ENCODE results near the gene RPL13.

Gene RPL13

GRCh38 chr16:89560378-89561141 lies at the start of gene RPL13:
Gene RPL13 (plus strand): TSS chr16:89560682. CDS start chr16:89560960, 278 bp downstream.
- peak; percentile 81 to 84 (median 84) for DNase-seq (ENCODE audit: low read depth in 3 of 3, low spot score in 1 of 3)

- no peak for DNase-seq (ENCODE audit: low read depth in 3 of 3, low spot score in 1 of 3)
These were observed 49.1 kb upstream of the RPL13 start for GRCh38 chr16:89511374-89511773.

- DNase-seq (ENCODE audit: low read depth in 3 of 3, low spot score in 1 of 3) = no peak
These were observed 48.0 kb upstream of the RPL13 start for GRCh38 chr16:89512453-89512852.

- DNase-seq (ENCODE audit: low read depth in 3 of 3, low spot score in 1 of 3) = no peak
These were observed 43.4 kb upstream of the RPL13 start for GRCh38 chr16:89517128-89517527.

- DNase-seq (ENCODE audit: low read depth in 3 of 3, low spot score in 1 of 3) = no peak
These were observed 40.6 kb upstream of the RPL13 start for GRCh38 chr16:89519881-89520280.

- DNase-seq (ENCODE audit: low read depth in 3 of 3, low spot score in 1 of 3) = no peak
These were observed 38.2 kb upstream of the RPL13 start for GRCh38 chr16:89522287-89522686.

GRCh38 chr16:89523680-89524344 lies 36.7 kb upstream of the RPL13 start:
- no peak for DNase-seq (ENCODE audit: low read depth in 3 of 3, low spot score in 1 of 3)

GRCh38 chr16:89525146-89525913 lies 35.2 kb upstream of the RPL13 start:
- no peak for DNase-seq (ENCODE audit: low read depth in 3 of 3, low spot score in 1 of 3)

GRCh38 chr16:89529097-89529496 lies 31.4 kb upstream of the RPL13 start:
- no peak for DNase-seq (ENCODE audit: low read depth in 3 of 3, low spot score in 1 of 3)

GRCh38 chr16:89530401-89531381 lies 29.8 kb upstream of the RPL13 start:
- DNase-seq (ENCODE audit: low read depth in 3 of 3, low spot score in 1 of 3) = no peak

GRCh38 chr16:89531821-89532526 lies 28.5 kb upstream of the RPL13 start:
- DNase-seq (ENCODE audit: low read depth in 3 of 3, low spot score in 1 of 3) = no peak

- DNase-seq (ENCODE audit: low read depth in 3 of 3, low spot score in 1 of 3) = peak in 2 of 3 donors; percentile 18 to 19
These were observed 26.2 kb upstream of the RPL13 start for GRCh38 chr16:89534252-89534756.

- DNase-seq (ENCODE audit: low read depth in 3 of 3, low spot score in 1 of 3) = no peak
These were observed 24.1 kb upstream of the RPL13 start for GRCh38 chr16:89536371-89536770.

- DNase-seq (ENCODE audit: low read depth in 3 of 3, low spot score in 1 of 3) = no peak
These were observed 23.5 kb upstream of the RPL13 start for GRCh38 chr16:89536886-89537548.

GRCh38 chr16:89537549-89537925 lies 22.9 kb upstream of the RPL13 start:
- DNase-seq (ENCODE audit: low read depth in 3 of 3, low spot score in 1 of 3) = no peak

- DNase-seq (ENCODE audit: low read depth in 3 of 3, low spot score in 1 of 3) = no peak
These were observed 22.2 kb upstream of the RPL13 start for GRCh38 chr16:89538286-89538685.

GRCh38 chr16:89540557-89540956 lies 19.9 kb upstream of the RPL13 start:
- DNase-seq (ENCODE audit: low read depth in 3 of 3, low spot score in 1 of 3) = no peak

GRCh38 chr16:89541792-89542191 lies 18.7 kb upstream of the RPL13 start:
- DNase-seq (ENCODE audit: low read depth in 3 of 3, low spot score in 1 of 3) = no peak

GRCh38 chr16:89544113-89544512 lies 16.4 kb upstream of the RPL13 start:
- no peak for DNase-seq (ENCODE audit: low read depth in 3 of 3, low spot score in 1 of 3)

GRCh38 chr16:89544713-89545043 lies 15.8 kb upstream of the RPL13 start:
- DNase-seq (ENCODE audit: low read depth in 3 of 3, low spot score in 1 of 3) = no peak

All from stimulated activated CD4-positive, alpha-beta T cell treated with anti-CD3 and anti-CD28 coated beads, TNF-alpha, amount 100 ng/mL, for 1 hour (primary cell).